ENCODE data around the gene GATA3.

- TF ChIP-seq, protein P1, sequence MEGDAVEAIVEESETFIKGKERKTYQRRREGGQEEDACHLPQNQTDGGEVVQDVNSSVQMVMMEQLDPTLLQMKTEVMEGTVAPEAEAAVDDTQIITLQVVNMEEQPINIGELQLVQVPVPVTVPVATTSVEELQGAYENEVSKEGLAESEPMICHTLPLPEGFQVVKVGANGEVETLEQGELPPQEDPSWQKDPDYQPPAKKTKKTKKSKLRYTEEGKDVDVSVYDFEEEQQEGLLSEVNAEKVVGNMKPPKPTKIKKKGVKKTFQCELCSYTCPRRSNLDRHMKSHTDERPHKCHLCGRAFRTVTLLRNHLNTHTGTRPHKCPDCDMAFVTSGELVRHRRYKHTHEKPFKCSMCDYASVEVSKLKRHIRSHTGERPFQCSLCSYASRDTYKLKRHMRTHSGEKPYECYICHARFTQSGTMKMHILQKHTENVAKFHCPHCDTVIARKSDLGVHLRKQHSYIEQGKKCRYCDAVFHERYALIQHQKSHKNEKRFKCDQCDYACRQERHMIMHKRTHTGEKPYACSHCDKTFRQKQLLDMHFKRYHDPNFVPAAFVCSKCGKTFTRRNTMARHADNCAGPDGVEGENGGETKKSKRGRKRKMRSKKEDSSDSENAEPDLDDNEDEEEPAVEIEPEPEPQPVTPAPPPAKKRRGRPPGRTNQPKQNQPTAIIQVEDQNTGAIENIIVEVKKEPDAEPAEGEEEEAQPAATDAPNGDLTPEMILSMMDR (IDR thresholded peaks at IDR 0.05), result no peak
- no peak for TF ChIP-seq POLR2A (IDR thresholded peaks at IDR 0.05)
Measured at GRCh38 chr10:8086315-8086714, 31.8 kb downstream of the GATA3 start.

Data from esophagus squamous epithelium (tissue), 4 donors.